ENCODE data around the gene SCN5A.

Gene SCN5A

GRCh38 chr3:38566215-38566528 lies 83.3 kb downstream of the SCN5A start:
- no peaks in the 10 kb centered on the region for H3K27me3 Mint-ChIP-seq
- H3K4me3 Mint-ChIP-seq: no peak overlapping the region
- intact Hi-C loops (cut with micrococcal nuclease): no loop called here
- no peaks in the 10 kb centered on the region for H3K36me3 Mint-ChIP-seq (ENCODE audit: low read depth)
- peaks cover 13% of the 10 kb centered on the region for H3K4me1 Mint-ChIP-seq (ENCODE audit: low read depth)
- peak overlapping the region; percentile 58 for H3K27ac Mint-ChIP-seq
- no peaks in the 10 kb centered on the region for H3K9me3 Mint-ChIP-seq

GRCh38 chr3:38565339-38566214 lies 83.9 kb downstream of the SCN5A start:
- Mint-ChIP-seq H3K36me3 (ENCODE audit: low read depth) (no peaks in the 10 kb centered on the region), H3K9me3 (no peaks in the 10 kb centered on the region), H3K27ac (peak overlapping the region; percentile 58), H3K27me3 (no peaks in the 10 kb centered on the region), H3K4me1 (ENCODE audit: low read depth) (peaks cover 13% of the 10 kb centered on the region), H3K4me3 (no peak overlapping the region)
- intact Hi-C loops (cut with micrococcal nuclease): no loop called here

GRCh38 chr3:38564631-38565338 lies 84.7 kb downstream of the SCN5A start:
- H3K4me3 Mint-ChIP-seq: no peak overlapping the region
- H3K4me1 Mint-ChIP-seq (ENCODE audit: low read depth): peaks cover 13% of the 10 kb centered on the region
- no peaks in the 10 kb centered on the region for H3K36me3 Mint-ChIP-seq (ENCODE audit: low read depth)
- no peaks in the 10 kb centered on the region for H3K9me3 Mint-ChIP-seq
- no peak overlapping the region for H3K27ac Mint-ChIP-seq
- intact Hi-C loops (cut with micrococcal nuclease): no loop called here
- H3K27me3 Mint-ChIP-seq: no peaks in the 10 kb centered on the region

- no peaks in the 10 kb centered on the region for H3K9me3 Mint-ChIP-seq
- peaks cover 13% of the 10 kb centered on the region for H3K4me1 Mint-ChIP-seq (ENCODE audit: low read depth)
- H3K27me3 Mint-ChIP-seq: no peaks in the 10 kb centered on the region
- H3K4me3 Mint-ChIP-seq: no peak overlapping the region
- H3K27ac Mint-ChIP-seq: no peak overlapping the region
- intact Hi-C loops (cut with micrococcal nuclease): no loop called here
- no peaks in the 10 kb centered on the region for H3K36me3 Mint-ChIP-seq (ENCODE audit: low read depth)
These were observed 85.6 kb downstream of the SCN5A start for GRCh38 chr3:38563886-38564270.

GRCh38 chr3:38563070-38563885 lies 86.2 kb downstream of the SCN5A start:
- Mint-ChIP-seq H3K4me1 (ENCODE audit: low read depth) (peaks cover 13% of the 10 kb centered on the region), H3K4me3 (no peak overlapping the region), H3K27ac (no peak overlapping the region), H3K27me3 (no peaks in the 10 kb centered on the region), H3K36me3 (ENCODE audit: low read depth) (no peaks in the 10 kb centered on the region), H3K9me3 (no peaks in the 10 kb centered on the region)
- intact Hi-C loops (cut with micrococcal nuclease): no loop called here

GRCh38 chr3:38562467-38562925 lies 87.0 kb downstream of the SCN5A start:
- Mint-ChIP-seq H3K4me3 (no peak overlapping the region), H3K27ac (no peak overlapping the region), H3K4me1 (ENCODE audit: low read depth) (peaks cover 13% of the 10 kb centered on the region), H3K27me3 (no peaks in the 10 kb centered on the region), H3K36me3 (ENCODE audit: low read depth) (no peaks in the 10 kb centered on the region), H3K9me3 (no peaks in the 10 kb centered on the region)
- intact Hi-C loops (cut with micrococcal nuclease): no loop called here

GRCh38 chr3:38561746-38562466 lies 87.6 kb downstream of the SCN5A start:
- Mint-ChIP-seq H3K36me3 (ENCODE audit: low read depth) (no peaks in the 10 kb centered on the region), H3K4me1 (ENCODE audit: low read depth) (peaks cover 13% of the 10 kb centered on the region), H3K4me3 (no peak overlapping the region), H3K9me3 (no peaks in the 10 kb centered on the region), H3K27ac (no peak overlapping the region), H3K27me3 (no peaks in the 10 kb centered on the region)
- intact Hi-C loops (cut with micrococcal nuclease): no loop called here

GRCh38 chr3:38560996-38561717 lies 88.3 kb downstream of the SCN5A start:
- Mint-ChIP-seq H3K27ac (no peak overlapping the region), H3K27me3 (no peaks in the 10 kb centered on the region), H3K4me1 (ENCODE audit: low read depth) (peaks cover 7% of the 10 kb centered on the region), H3K36me3 (ENCODE audit: low read depth) (no peaks in the 10 kb centered on the region), H3K9me3 (no peaks in the 10 kb centered on the region), H3K4me3 (no peak overlapping the region)
- intact Hi-C loops (cut with micrococcal nuclease): no loop called here

- Mint-ChIP-seq H3K4me3 (no peak overlapping the region), H3K27me3 (no peaks in the 10 kb centered on the region), H3K36me3 (ENCODE audit: low read depth) (no peaks in the 10 kb centered on the region), H3K9me3 (no peaks in the 10 kb centered on the region), H3K4me1 (ENCODE audit: low read depth) (no peaks in the 10 kb centered on the region), H3K27ac (no peak overlapping the region)
- intact Hi-C loops (cut with micrococcal nuclease): no loop called here
These were observed 89.2 kb downstream of the SCN5A start for GRCh38 chr3:38560284-38560683.

GRCh38 chr3:38558864-38559263 lies 90.6 kb downstream of the SCN5A start:
- no peaks in the 10 kb centered on the region for H3K36me3 Mint-ChIP-seq (ENCODE audit: low read depth)
- H3K9me3 Mint-ChIP-seq: no peaks in the 10 kb centered on the region
- no peaks in the 10 kb centered on the region for H3K4me1 Mint-ChIP-seq (ENCODE audit: low read depth)
- no peak overlapping the region for H3K4me3 Mint-ChIP-seq
- intact Hi-C loops (cut with micrococcal nuclease): no loop called here
- no peak overlapping the region for H3K27ac Mint-ChIP-seq
- peaks cover 2% of the 10 kb centered on the region for H3K27me3 Mint-ChIP-seq

GRCh38 chr3:38556640-38557358 lies 92.7 kb downstream of the SCN5A start:
- intact Hi-C loops (cut with micrococcal nuclease): no loop called here
- Mint-ChIP-seq H3K9me3 (no peaks in the 10 kb centered on the region), H3K4me3 (no peak overlapping the region), H3K27me3 (peaks cover 3% of the 10 kb centered on the region), H3K4me1 (ENCODE audit: low read depth) (no peaks in the 10 kb centered on the region), H3K36me3 (ENCODE audit: low read depth) (no peaks in the 10 kb centered on the region), H3K27ac (no peak overlapping the region)

GRCh38 chr3:38555926-38556325 lies 93.6 kb downstream of the SCN5A start:
- no peaks in the 10 kb centered on the region for H3K36me3 Mint-ChIP-seq (ENCODE audit: low read depth)
- H3K9me3 Mint-ChIP-seq: no peaks in the 10 kb centered on the region
- no peak overlapping the region for H3K4me3 Mint-ChIP-seq

More at GRCh38 chr3:38555926-38556325, 93.6 kb downstream of the SCN5A start:
- no peaks in the 10 kb centered on the region for H3K4me1 Mint-ChIP-seq (ENCODE audit: low read depth)
- intact Hi-C loops (cut with micrococcal nuclease): no loop called here
- H3K27ac Mint-ChIP-seq: no peak overlapping the region
- H3K27me3 Mint-ChIP-seq: peaks cover 3% of the 10 kb centered on the region

Measured in dendritic cell treated with granulocyte-macrophage colony-stimulating factor and Interleukin-4, amounts not matched to agents 40 ng/mL and 50 ng/mL, for 4 days (primary cell).